GM12878 (cell line): Measurements from ENCODE around the gene MAD1L1.

Source experiments
- ATF7 ChIP-seq: fragments of 450-650 bp; IDR thresholded peaks from 2 replicates; pipeline ENCODE4 v1.6.1; 2016; ENCODE audit warnings: low read depth, mild to moderate bottlenecking
- CTCF ChIP-seq, 3 experiments: IDR thresholded peaks in 2 of 3; conservative IDR thresholded peaks in 1 of 3; 2 replicates each; pipeline ENCODE4 v1.5.1; 2011; ENCODE audit warnings: low read depth in 3 of 3, low read length in 3 of 3, mild to moderate bottlenecking in 3 of 3, control low read depth in 2 of 3, moderate library complexity in 2 of 3, inconsistent platforms in 1 of 3, mixed read lengths in 1 of 3; ENCODE audit not compliant: control insufficient read depth in 2 of 3, insufficient read depth in 1 of 3; ENCODE audit errors: extremely low read depth in 1 of 3
- EGR1 ChIP-seq, 2 experiments: IDR thresholded peaks; 1 replicate in 1 of 2; 2 replicates in 1 of 2; pipeline ENCODE4 v1.6.1; 2011 to 2012; ENCODE audit warnings: low read depth in 2 of 2, low read length in 2 of 2, borderline replicate concordance in 1 of 2, mild to moderate bottlenecking in 1 of 2, moderate library complexity in 1 of 2
- JUND ChIP-seq: IDR thresholded peaks from 2 replicates; pipeline ENCODE4 v1.6.1; 2012; ENCODE audit warnings: low read depth, mild to moderate bottlenecking, low read length, improper control_type of control experiment, moderate library complexity
- NKRF ChIP-seq: fragments of 450-650 bp; conservative IDR thresholded peaks from 2 replicates; pipeline ENCODE4 v1.6.1; 2017; ENCODE audit warnings: mild to moderate bottlenecking, moderate library complexity
- PBX3 ChIP-seq: IDR thresholded peaks from 2 replicates; pipeline ENCODE4 v1.6.1; 2011; ENCODE audit warnings: mild to moderate bottlenecking, low read depth, low read length, moderate library complexity; ENCODE audit not compliant: insufficient replicate concordance
- POLR2A ChIP-seq: IDR thresholded peaks from 2 replicates; pipeline ENCODE4 v1.6.1; 2011; ENCODE audit warnings: low read depth, mild to moderate bottlenecking, low read length
- PRDM15 ChIP-seq: fragments of 450-650 bp; formaldehyde crosslinking; IDR thresholded peaks from 2 replicates; pipeline ENCODE4 v1.4.0; 2020; ENCODE audit warnings: mild to moderate bottlenecking, moderate library complexity
- RAD21 ChIP-seq: IDR thresholded peaks from 2 replicates; pipeline ENCODE4 v1.6.1; 2011; ENCODE audit warnings: mild to moderate bottlenecking, low read depth, low read length, moderate library complexity; ENCODE audit not compliant: insufficient read depth
- SIX5 ChIP-seq: IDR thresholded peaks from 2 replicates; pipeline ENCODE4 v1.6.1; 2011; ENCODE audit warnings: mild to moderate bottlenecking, low read depth, low read length, moderate library complexity; ENCODE audit not compliant: severe bottlenecking
- SMAD1 ChIP-seq: fragments of 450-650 bp; IDR thresholded peaks from 2 replicates; pipeline ENCODE4 v1.6.1; 2018; ENCODE audit warnings: mild to moderate bottlenecking, low read depth; ENCODE audit not compliant: partially characterized antibody
- TF ChIP-seq, protein P1 (sequence below): fragments of 450-650 bp; IDR thresholded peaks from 2 replicates; pipeline ENCODE4 v1.6.1; 2014; ENCODE audit warnings: mild to moderate bottlenecking

GRCh38 chr7:2220506-2220905, 12.2 kb downstream of the MAD1L1 start:
- TF ChIP-seq CTCF (IDR thresholded peaks at IDR 0.05 in 2 of 3, conservative IDR thresholded peaks at IDR 0.05 in 1 of 3; ENCODE audit: control insufficient read depth in 2 of 3, extremely low read depth in 1 of 3, insufficient read depth in 1 of 3, low read depth in 3 of 3, low read length in 3 of 3) (no peak), SMAD1 (no peak), PBX3 (no peak), ATF7 (no peak), PRDM15 (CRISPR knock-in tag) (no peak), RAD21 (no peak), SIX5 (no peak), JUND (no peak), POLR2A (no peak), EGR1 (IDR thresholded peaks at IDR 0.05; ENCODE audit: borderline replicate concordance in 1 of 2, low read depth in 2 of 2, low read length in 2 of 2) (no peak), NKRF (no peak)
- TF ChIP-seq, protein P1, sequence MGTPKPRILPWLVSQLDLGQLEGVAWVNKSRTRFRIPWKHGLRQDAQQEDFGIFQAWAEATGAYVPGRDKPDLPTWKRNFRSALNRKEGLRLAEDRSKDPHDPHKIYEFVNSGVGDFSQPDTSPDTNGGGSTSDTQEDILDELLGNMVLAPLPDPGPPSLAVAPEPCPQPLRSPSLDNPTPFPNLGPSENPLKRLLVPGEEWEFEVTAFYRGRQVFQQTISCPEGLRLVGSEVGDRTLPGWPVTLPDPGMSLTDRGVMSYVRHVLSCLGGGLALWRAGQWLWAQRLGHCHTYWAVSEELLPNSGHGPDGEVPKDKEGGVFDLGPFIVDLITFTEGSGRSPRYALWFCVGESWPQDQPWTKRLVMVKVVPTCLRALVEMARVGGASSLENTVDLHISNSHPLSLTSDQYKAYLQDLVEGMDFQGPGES, result no peak
